PFSK-1 (cell line): ENCODE data around the gene ECSCR.

ENCODE experiments used
- FOXP2 ChIP-seq: optimal IDR thresholded peaks from 2 replicates; pipeline ENCODE3; 2011; ENCODE audit warnings: borderline replicate concordance, control low read depth, inconsistent platforms; ENCODE audit not compliant: insufficient read depth; ENCODE audit errors: extremely low read length, extremely low read depth
- POLR2AphosphoS5 ChIP-seq: IDR thresholded peaks from 2 replicates; pipeline ENCODE4 v1.6.1; 2012; ENCODE audit warnings: low read depth, mild to moderate bottlenecking, control low read depth, low read length, moderate library complexity
- REST ChIP-seq, 2 experiments: IDR thresholded peaks; 2 replicates each; pipeline versions ENCODE4 v1.6.1 to v1.8.0; 2011 to 2012; ENCODE audit warnings: low read depth in 2 of 2, low read length in 2 of 2, control low read depth in 1 of 2, inconsistent platforms in 1 of 2, mild to moderate bottlenecking in 1 of 2, moderate library complexity in 1 of 2; ENCODE audit not compliant: insufficient read depth in 1 of 2
- SIN3A ChIP-seq: IDR thresholded peaks from 2 replicates; pipeline ENCODE4 v1.6.1; 2012; ENCODE audit warnings: mild to moderate bottlenecking, low read length, moderate library complexity, borderline replicate concordance; ENCODE audit not compliant: insufficient read depth
- TAF1 ChIP-seq: IDR thresholded peaks from 2 replicates; pipeline ENCODE4 v1.6.1; 2012; ENCODE audit warnings: low read length, control low read depth, borderline replicate concordance; ENCODE audit not compliant: insufficient read depth

ECSCR gene

GRCh38 chr5:139454568-139455290, 7.8 kb downstream of the ECSCR start:
- TF ChIP-seq REST (IDR thresholded peaks at IDR 0.05; ENCODE audit: insufficient read depth in 1 of 2, low read depth in 2 of 2, low read length in 2 of 2): no peak
- no peak for TF ChIP-seq SIN3A
- no peak for TF ChIP-seq POLR2AphosphoS5
- TF ChIP-seq FOXP2: no peak

- no peak for TF ChIP-seq TAF1
- TF ChIP-seq POLR2AphosphoS5: no peak
- no peak for TF ChIP-seq SIN3A
- no peak for TF ChIP-seq REST (IDR thresholded peaks at IDR 0.05; ENCODE audit: insufficient read depth in 1 of 2, low read depth in 2 of 2, low read length in 2 of 2)
- TF ChIP-seq FOXP2: no peak
Observed at GRCh38 chr5:139453683-139454567, 8.6 kb downstream of the ECSCR start.

GRCh38 chr5:139451878-139452660, 10.5 kb downstream of the ECSCR start:
- TF ChIP-seq REST (IDR thresholded peaks at IDR 0.05; ENCODE audit: insufficient read depth in 1 of 2, low read depth in 2 of 2, low read length in 2 of 2) (no peak), POLR2AphosphoS5 (no peak), SIN3A (no peak), TAF1 (no peak), FOXP2 (no peak)

GRCh38 chr5:139451176-139451575, 11.4 kb downstream of the ECSCR start:
- no peak for TF ChIP-seq SIN3A
- no peak for TF ChIP-seq REST (IDR thresholded peaks at IDR 0.05; ENCODE audit: insufficient read depth in 1 of 2, low read depth in 2 of 2, low read length in 2 of 2)
- no peak for TF ChIP-seq TAF1
- no peak for TF ChIP-seq POLR2AphosphoS5
- TF ChIP-seq FOXP2: no peak
